CD1c-positive myeloid dendritic cell (primary cell): ENCODE measurements around the gene MOV10.

Source experiments
- DNase-seq: peaks from one replicate; pipeline ENCODE4 v3.0.0-alpha.2; 2016; ENCODE audit errors: extremely low spot score

Gene MOV10

GRCh38 chr1:112699425-112700144, 25.1 kb downstream of the MOV10 start:
- DNase-seq: no peak

GRCh38 chr1:112700290-112701226, 26.1 kb downstream of the MOV10 start:
- peak; percentile 87 for DNase-seq

- peak; percentile 33 for DNase-seq
Observed at GRCh38 chr1:112701227-112702066, 27.0 kb downstream of the MOV10 start.

DNA sequence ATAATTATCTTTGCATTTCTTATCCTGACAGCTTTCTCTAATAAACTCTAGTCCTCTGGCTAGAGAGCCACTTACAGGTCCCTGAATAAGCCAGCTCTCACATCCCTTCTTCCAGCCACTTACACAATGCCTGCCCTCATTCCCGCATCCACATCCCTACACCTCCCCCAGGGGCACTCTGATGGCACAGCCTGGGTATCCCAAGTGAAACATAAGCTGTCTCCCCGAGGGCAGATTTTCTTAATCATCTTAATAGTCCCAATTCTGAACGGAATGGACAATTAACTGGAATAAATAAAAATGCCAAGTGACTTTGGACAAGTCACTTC, 27.6 kb downstream of the MOV10 start:
- DNase-seq: no peak

DNA sequence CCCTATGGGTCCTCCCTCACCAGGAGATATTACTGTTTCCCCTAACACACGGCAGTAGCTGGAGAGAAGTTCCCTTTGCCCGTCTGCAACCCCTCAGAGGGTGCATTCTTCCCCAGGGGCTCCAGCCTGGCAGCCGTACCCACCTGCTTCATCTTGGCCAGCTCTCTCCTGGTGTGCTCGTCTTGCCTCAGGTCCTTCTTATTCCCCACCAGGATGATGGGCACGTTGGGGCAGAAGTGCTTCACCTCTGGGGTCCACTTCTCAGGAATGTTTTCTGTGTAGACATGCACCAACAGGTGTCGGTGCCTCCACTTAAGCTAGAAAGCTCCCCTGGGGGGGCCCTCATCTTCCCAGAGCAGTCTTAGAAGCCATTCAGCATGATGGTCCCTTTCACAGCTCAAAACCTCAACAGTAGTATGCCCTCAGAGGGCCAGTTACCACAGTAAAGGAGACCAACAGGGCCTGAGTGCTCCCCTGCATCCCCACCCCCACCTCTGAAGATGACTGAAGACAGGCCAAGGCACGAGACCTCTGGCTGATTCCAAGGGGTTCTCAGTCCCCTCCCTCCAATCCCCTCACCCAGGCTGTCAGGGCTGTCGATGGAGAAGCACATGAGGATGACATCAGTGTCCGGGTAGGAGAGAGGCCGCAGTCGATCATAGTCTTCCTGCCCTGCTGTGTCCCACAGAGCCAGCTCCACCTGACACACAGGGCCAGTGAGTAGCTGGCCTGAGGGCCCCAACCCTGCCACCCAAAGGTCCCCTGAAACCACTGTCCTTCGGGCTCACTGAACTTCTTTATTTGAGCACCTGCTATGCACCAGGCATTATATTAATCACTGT, 28.2 kb downstream of the MOV10 start:
- DNase-seq: no peak

GRCh38 chr1:112703706-112704105, 29.2 kb downstream of the MOV10 start:
- DNase-seq: no peak

DNA sequence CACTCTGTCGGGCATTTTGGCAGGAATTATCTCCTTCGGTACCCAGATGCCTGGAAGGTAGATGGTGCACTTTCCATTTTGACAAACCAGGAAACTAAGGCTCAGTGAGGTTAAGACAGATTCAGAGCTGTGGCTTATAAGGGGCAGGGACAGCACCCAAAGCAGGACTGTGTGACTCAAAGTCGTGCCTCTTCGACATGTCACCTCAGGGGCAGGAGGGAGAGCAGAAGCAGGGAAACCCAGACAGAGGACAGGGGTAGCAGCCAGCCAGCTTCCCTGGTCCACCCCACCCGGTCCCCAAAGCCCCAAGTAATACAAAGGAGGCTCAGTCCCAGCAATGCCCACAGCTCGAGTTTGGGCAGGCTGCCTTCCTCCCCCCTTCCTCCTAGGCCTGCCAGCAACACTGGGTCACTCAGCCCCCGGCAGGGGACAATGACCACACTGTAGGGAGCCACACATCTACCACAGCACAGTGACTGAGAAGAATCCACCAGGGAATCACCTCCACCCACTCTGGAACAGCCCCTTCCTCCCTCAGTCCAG, 30.0 kb downstream of the MOV10 start:
- DNase-seq: no peak

DNA sequence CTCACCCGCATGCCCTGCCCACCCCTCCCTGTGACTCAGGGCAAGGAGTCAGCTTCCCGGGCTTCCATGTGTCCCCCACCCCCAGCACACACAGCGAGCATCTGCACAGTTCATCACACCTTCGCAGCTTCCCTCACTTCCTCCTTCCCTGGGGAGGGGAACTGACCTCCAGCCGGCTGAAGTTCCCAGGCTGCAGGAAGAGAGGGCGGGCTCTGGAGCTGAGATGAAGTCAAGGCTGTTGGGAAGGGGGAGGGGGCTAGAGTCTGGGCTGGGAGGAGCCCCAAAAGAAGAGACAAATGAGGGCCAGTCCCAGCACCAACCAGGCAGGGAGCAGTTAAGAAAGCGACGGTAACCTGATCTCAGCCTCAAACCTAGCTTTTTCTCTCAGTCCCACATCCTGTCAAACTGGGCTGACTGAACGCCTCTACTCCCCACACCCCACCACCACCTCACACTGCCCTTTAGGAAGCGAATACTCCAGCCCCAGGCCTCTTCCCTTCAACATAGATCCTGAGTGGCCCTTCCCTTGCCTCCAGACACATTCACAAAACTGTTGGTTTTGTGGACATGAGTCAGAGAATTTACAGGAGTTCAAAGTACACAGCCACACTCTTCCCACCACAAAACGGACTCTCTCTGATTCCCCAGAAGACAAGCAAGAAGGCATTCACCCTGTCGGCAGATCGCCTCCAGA, 30.6 kb downstream of the MOV10 start:
- peak; percentile 83 for DNase-seq

GRCh38 chr1:112706505-112707220, 32.2 kb downstream of the MOV10 start, which contains the start of gene RHOC:
RHOC (minus strand) TSS chr1:112707127; CDS start chr1:112703799, 3,328 bp downstream.
- DNase-seq: peak; percentile 85

DNA sequence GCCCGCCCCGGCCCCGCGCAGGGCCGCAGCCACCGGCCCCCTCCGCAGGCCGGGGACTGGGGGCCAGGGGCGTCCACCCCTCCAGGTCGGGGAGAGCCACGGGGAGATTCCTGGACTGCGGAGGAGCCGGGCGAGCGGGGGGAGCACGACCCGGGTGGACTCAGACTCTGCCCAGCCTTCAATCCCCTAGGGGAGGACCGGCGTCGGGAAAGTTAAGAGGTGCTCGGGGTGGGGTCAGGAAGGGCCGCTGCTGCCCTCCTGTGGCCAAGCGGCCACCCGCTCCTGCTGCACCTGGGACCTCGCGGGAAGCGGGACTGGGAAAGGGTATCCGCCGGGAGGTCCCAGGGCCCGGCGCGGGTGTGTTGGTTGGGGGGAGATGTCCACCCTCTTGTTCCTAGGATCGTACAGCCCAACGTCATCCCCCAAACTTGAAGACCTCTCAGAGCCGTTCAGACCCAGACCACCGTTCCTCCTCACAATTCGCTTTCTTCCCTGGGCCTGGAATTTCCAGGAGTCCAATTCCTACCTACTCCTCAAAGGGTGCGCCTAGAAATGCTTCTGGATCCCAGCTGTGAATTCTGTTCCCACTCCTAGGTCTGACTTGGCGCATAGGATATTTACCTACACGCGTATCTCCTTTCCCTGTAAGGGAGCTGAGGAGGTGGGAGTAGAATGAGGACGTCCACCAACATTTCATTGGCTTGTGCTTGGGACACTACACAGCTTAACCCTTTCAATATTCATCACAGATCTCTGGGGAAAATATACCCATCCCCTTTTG, 33.0 kb downstream of the MOV10 start:
- DNase-seq: peak; percentile 80

DNA sequence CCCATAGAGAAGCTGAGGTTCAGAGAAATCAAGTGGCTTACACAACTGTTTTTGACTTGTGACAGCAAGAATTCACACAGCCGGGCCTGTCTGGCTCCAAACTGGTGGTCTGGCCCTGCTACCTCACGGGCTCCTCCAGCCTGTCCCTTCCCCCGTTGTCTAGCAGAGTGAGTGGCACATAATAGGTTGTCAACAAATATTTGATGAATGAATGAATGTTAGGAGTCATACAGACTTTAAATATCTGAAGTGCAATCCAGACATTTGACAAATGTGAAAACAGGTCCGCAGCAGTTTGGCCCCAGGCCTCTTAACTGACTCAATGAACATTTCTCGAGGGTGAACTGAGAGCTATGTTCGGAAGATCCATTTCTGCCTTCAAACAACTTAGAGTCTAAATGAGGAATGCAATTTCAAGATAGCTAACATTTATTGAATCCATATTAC, 33.6 kb downstream of the MOV10 start:
- DNase-seq: no peak

DNA sequence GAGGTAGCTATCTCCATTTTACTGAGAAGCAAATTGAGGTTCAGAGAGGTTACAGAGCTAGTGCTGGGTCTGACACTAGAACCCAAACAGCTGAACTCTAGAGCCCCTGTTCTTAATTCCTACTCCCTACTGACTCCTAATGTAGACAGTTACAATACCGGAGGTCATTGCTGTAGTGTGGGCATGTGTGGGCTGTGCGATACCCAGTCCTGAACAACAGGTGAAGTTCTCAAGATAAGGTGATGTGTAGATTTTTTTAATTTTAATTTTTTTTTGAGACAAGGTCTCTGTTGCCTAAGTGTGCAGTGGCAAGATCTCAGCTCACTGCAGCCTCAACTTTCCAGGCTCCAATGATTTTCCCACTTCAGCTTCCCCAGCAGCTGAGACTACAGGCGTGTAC, 34.0 kb downstream of the MOV10 start:
- DNase-seq: no peak

- no peak for DNase-seq
Observed at GRCh38 chr1:112710159-112710558, 35.7 kb downstream of the MOV10 start.

DNA sequence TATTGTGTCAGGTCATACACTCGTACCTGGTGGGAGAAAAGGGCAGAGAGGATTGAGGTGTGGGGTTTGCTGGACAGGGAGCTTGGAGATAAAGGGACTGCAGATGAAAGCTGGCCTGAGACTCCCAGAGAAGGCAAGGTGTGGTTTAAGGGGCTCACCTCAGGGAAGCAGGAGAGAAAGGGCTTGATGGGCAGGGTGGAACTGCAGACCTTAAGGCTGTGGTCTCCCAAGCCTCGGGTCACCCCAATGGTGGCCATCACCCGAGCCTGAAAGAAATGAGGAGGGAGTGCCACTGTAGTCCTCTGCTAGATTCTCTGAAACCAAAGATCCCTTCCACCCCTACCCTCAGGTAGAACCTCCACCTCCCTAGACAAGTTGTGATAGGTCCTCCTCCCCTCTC, 36.1 kb downstream of the MOV10 start:
- no peak for DNase-seq

GRCh38 chr1:112711041-112711440, 36.6 kb downstream of the MOV10 start:
- no peak for DNase-seq

DNA sequence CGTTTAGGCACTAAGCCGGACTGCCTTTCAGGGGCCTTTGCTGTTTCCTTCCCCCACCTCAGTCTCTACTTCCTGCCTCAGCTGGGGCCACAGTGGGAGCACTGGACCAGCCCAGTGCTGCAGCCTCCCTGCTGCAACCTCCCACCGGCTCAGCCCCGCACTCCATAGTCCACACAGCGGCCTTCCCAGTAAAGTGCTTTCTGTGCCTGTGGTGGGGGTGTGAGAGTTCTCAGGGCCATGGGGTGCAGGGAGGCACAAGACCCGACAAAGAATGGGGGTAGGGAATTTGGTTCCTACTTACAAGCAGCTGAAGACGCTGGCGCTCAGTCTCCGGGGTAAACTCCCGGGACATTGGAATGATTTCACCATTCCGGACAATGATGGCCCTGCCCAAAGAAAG, 37.2 kb downstream of the MOV10 start:
- no peak for DNase-seq

- no peak for DNase-seq
Observed at GRCh38 chr1:112712191-112712590, 37.7 kb downstream of the MOV10 start.

DNA sequence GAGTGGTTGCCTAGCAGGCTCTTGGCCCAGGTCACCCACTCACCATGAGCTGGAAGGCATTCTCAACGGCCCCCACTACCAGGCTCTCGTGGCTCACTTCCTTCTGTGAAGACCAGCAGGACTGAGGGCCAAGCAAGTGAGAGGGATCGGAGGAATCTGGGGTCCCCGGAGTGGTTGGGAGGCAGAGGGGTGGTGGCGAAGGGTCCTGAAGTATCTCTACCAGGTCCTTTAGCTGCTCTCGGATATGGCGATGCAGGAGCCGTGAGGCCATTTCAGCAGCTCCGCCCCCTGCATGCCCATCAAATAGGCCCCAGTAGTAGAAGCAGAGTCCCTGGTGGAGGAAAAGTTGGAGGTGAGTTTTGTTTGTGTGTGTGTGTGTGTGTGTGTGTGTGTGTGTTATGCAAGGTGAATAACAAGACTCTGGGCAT, 38.3 kb downstream of the MOV10 start:
- DNase-seq: no peak
